Measurements from ENCODE around the gene LUZP4. TPM values are rescaled to one million over a fixed set of nuclear protein-coding genes. Genes with fewer than 3 reads are reported as not detected.
"Not testable (repeated sequence)": the region's sequence is repeated elsewhere in the genome, so short reads cannot be mapped to it uniquely, and the experiment has no call there.

The LUZP4 gene
- total RNA-seq, 1 experiment from 2014 or later = not detected

DNA sequence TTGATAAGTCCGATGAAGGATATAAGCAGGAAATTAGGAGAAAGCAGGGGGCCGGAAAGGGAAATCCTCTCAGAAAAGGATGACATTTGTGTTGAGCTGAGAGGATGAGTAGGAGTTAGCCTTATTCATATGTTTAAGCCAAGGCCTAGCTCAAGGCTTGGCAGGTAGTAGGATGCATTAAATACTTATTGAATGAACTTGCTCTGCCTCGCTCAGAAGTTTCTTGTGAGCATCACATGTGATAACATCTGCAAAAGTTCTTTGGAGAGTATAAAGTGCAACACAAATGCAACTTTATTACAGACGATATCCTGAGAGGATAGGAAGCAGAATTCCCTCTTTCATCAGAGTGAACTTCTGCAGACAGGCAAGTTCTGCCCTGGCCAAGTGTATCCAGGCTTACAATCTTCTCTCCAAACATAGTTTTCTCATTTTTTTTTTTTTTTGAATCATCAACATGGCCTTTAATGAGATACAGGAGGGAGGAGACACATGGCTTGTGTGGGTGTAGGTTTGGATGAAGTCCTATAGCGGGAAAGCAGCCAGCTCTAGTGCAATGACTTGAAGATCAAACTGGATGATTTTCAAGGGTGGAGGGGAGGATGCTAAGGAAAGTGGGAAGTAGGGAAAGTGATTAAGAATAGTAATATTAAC lies 48.1 kb downstream of the LUZP4 start:
- DNase-seq (ENCODE audit: low read depth) = no peak

DNA sequence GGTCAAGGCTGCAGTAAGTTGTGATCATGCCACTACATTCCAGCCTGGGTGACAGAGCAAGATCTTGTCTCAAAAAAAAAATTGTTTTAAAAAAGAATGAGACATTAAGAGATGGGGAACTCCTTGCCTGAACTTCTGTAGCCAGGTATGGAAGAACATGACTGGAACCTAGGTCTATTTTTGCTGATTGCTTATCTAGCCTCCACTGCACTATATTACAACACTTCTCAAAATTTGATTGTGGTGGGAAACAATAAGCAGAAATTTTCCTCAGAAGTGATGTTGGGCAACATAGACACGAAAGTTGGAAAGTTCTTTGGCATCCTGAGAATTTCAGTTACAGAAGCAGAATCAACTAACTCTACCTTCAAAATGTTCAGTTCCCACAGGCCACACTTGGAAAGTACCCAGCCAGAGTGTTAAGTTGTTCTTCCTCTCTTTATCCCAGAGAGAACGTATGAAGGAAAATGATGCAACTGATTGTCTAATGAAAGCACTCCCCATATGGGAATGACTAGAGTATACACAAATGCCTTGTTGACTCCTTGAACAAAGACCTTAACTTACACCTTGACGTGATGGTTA lies 50.0 kb downstream of the LUZP4 start:
- no peak for DNase-seq (ENCODE audit: low read depth)

DNA sequence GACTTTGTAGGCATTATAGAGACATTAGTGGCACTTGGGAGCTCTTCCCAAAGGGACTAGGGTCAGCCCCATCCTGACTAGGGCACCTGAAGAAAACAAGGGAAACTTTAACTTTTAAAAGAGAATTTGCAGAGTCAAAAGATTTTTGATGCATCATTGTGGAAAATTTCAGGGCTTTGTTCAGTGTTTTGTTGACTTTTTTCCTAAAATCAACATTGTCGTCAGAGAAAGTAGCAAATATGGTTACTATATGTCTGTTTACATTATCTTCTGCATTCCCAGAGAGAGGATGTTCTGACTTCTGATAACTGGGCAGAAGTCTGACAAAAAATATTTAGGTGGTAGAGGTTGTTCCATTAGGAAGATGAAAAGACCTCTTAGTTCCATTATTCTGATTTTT lies 51.9 kb downstream of the LUZP4 start:
- no peak for DNase-seq (ENCODE audit: low read depth)

DNA sequence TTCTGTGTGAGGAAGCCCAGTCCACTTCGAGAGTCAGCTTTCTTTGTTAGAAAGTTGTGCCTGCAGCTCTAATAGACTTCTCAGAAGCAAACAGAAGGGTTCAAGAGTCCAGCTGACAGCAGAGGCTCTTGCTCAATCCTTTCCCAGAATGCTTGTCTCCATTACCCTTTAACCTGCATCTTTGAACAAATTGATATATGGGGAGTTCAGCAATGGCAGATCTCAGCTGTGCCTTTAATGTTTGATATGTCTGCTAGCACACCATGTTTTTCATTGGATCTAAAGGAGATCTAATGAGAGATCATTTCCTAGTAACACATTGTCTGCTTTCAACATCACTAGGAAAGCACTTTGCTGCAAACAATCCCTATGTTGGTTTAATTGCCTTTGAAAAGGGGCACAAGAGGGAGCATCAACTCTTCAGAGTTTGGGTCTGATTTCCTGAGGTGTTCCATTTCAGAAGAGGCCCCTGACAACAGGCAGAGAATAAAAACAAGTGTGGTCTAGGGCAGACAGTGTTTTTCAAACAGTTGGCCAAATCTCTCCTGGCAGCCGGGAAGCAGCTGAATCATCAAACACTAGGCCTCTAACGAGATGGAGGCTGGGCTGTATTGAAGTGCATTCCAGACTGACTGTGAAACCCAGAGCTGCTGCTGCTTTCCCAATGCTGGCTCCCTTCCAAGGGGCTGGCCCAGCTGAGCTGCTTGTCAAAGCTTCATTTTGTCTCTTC lies 55.5 kb downstream of the LUZP4 start:
- DNase-seq (ENCODE audit: low read depth) = peak; percentile 99

DNA sequence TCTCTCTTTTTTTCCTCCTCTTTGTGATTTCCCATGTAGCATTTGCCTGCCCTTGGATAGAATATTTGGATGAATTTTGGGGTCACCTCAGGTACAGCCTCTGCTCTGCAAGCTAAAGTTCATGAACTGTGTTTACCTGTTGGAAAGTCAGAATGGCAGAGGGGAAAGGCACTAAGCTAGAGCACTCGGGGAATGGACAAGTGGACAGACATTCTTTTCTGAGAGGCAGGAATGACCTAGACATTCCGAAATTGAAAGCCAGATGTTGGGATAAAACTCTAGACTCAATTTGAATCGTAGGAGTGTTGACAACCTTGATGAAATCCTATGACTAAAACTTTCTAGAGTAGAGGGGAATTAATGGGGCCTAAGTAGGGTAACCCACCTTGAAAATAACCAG lies 56.1 kb downstream of the LUZP4 start:
- DNase-seq (ENCODE audit: low read depth) = no peak

DNA sequence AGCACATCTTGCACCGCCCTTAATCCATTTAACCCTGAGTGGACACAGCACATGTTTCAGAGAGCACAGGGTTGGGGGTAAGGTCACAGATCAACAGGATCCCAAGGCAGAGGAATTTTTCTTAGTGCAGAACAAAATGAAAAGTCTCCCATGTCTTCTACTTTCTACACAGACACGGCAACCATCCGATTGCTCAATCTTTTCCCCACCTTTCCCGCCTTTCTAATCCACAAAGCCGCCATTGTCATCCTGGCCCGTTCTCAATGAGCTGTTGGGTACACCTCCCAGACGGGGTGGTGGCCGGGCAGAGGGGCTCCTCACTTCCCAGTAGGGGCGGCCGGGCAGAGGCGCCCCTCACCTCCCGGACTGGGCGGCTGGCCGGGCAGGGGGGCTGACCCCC lies 57.2 kb downstream of the LUZP4 start:
- DNase-seq (ENCODE audit: low read depth) = not testable (repeated sequence)

DNA sequence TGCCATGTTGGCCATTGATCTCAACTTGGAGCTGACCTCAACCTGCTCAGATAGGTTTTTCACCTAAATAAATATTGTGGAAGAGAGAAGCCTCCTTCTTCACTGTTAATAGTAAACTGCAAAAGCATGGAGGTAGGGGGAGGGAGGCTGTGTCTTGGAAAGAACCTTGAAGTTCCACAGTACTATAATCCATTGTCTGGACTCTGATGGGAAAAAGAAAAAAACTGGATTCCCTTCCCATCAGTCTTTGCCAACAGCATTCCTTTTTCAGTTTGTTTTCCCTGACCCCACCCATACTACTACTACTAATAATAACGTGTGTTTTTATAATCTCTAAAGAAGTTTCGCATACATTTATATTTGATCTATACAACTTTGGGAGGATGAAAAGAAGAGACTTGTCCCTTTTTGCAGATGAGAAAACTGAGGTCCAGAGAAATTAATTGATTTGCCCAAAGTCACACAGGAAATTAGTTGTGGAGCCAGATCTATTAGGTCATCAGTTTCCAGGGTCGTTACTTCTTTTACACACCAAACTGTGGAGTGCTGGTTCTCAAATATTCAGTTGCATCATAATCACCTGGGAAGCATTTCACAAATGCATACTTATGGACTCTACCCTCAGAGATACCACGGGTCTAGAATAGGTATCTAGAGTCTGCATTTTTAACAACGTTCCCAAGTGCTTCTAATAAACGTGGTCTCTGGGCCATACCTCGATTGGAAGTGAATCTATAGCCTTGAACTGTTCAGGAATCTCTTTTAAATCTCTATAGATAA lies 59.1 kb downstream of the LUZP4 start:
- no peak for DNase-seq (ENCODE audit: low read depth)

DNA sequence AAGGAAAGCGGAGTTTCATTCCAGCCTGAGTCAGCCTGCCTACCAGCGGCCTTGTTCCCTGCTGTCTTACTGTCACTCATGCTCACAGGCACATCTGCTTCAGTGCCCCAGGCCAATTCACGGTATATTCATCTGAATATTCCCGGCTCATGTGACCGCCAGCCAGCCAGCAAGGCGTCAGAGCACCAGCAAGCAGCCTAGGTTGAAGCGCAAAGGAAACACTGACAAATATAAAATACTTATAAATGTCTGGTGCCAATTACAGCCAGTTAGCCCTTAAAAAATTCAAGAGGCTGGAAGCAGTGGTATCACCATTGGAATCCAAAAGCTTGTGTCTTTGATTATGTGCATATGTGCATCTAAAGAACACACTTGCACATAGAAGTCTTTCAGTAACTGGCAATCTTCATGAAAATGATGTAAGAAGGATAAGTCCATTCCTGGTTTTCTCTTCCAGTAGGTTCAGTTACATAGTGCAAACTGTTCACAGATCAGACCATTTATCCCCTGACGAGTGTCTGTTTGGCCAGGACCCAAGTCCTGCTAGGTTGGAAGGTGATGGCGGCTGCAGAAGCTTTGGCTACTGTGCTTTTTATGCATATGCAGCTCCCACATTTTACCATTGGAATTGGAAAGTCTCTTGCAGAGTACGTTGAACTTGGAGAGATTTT lies 61.3 kb downstream of the LUZP4 start:
- DNase-seq (ENCODE audit: low read depth) = no peak

DNA sequence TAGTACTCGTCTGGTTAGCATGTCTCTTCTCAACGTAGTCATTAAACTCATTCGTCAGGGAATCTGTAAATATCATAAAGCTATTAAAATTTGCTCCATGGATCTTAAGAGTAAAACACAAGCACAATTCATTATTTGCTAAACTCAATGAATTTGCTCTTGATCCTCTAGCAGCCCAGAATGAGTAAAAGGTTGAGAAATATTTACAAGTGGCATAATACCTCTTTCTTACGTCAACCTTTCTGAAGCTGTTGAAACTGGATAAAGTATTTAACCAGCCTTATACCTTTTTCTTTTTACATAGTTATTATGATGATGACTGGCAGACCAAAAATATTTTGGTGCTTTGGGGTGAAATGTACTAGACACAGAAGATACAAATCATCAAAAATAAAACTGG lies 66.9 kb downstream of the LUZP4 start:
- DNase-seq (ENCODE audit: low read depth) = no peak

Other genes with a start within 250 kb of the LUZP4 start
- gene RBMXL3, start 100.3 kb upstream of the LUZP4 start, total RNA-seq (2014; rRNA removed; shearing (Covaris generic)) = not detected in 2 replicates
- gene LRCH2, start 55.6 kb upstream of the LUZP4 start, total RNA-seq (2014; rRNA removed; shearing (Covaris generic)) = 8.7 and 15.8 TPM in 2 replicates

All from M059J (cell line).